ENCODE data around the gene SIRT2.
"Not testable (repeated sequence)": the region's sequence is repeated elsewhere in the genome, so short reads cannot be mapped to it uniquely, and the experiment has no call there.

Gene SIRT2

DNA sequence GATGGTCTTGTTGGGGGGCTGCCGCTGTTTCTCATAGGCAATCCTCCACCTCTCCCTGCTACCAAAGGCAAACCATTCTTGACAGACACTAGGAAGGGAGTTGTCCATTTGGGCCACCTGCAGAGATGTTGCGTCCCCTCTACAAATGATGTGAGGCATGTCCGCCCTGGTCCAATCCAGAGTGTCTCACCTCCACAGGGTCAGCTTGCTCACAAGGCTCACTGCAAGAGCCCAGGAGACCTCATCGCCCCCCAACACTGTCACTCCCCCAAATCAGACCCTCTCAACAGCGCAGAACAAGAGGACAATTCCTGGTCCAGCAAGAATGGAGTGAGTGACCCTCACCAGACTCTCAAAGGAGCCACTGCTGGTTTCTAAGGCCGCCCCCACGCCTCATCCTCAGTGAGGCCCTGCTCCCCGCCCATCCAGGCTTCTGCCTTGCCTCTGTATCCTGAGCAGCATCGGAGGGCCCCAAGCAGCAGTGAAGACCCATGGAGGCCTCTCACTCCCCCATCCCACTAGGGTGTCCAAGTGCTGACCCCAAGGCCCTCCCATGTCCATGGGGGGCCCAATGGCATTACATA lies 56.2 kb downstream of the SIRT2 start:
- DNase-seq: no peak

GRCh38 chr19:38842439-38843174 lies 56.8 kb downstream of the SIRT2 start:
- DNase-seq: peak; percentile 51

DNA sequence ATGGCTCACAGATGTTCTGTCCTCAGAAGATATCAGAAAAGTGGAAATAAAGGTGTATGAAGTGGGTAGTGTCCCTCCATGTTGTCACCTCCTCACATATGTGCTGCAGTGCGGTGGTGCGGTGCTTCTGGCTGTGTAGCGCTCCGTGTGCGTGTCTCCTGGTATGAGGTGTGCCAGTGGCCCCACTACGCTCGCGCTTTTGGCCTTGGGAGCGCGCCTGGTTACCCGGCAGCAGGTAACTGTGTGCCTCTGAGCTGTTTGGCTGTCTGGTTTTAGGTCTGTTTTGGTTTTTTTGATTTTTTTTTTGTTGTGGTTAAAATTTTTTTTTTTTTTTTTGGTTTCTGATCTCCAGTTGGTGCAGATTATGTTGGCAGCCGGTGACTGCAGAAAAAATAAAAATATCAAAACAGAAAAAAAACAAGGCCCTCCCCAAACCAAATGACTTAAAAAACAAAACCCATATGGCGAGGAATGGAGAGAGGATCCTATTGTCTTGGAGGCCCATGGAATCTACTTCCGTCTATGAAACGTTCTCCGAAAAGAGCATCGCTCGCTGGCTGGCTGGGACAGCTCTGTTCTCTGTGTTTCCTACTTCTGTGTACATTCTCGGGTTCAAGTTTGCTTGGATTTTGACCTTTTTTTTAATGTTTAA lies 57.5 kb downstream of the SIRT2 start:
- DNase-seq: peak; percentile 65

- DNase-seq: no peak
Observed at GRCh38 chr19:38841180-38841766, 58.1 kb downstream of the SIRT2 start.

DNA sequence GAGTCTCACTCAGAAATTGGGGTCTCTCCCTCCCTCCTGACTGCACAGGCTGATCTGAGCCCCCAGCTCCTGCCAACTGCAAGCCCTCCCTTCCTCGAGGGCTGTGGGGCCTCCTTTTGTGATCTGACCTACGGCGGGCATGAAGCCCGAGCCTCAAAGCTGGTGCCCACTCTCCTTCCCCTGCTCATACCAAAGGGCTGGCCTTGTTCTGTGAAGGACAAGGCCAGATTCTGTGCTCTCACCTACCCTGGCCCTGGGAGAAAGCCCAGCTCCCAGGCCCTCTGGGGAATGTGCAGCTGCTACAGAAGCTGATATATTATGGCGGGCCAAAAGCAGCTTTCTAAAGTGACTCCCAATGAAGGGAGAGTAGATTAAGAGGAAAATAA lies 58.8 kb downstream of the SIRT2 start:
- no peak for DNase-seq

- no peak for DNase-seq
Observed at GRCh38 chr19:38839816-38840582, 59.4 kb downstream of the SIRT2 start.

DNA sequence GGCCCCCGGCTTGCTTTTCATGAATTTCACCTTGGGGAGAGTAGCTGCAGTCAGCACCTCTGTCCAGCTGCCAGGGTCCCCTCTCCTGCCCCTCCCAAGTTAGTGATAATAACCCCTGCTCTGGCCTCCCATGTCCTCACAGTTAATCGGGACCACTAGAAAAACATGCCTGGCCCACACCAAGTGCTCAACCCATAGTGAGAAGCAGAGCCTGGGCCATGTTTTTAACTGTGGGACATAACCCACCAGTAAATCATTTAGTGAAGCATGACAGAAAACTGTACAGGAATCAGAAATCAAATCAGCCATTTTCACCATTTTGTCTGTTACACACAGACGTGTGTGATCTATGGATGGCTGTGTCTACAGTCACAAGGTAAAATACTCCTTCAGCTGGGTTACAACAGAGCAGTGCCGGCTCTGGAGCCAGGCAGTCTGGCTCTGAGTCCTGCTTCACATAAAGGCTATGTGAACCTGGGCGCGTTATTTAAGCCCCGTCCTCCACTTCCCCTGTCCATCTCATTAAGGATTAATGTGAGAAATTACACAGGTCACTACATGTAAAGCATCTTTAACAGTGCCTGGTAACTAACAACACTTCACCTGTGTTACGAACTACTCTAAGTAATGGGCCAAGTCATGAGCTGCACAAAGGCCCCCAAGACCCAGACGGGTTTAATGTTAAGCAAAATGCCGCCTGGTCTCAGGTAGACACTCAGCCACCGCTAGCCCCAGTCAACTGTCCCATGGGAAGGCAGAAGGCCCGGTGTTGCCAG lies 60.2 kb downstream of the SIRT2 start:
- DNase-seq: no peak

- DNase-seq: no peak
Observed at GRCh38 chr19:38838208-38838985, 61.0 kb downstream of the SIRT2 start.

- no peak for DNase-seq
Observed at GRCh38 chr19:38837656-38838121, 61.7 kb downstream of the SIRT2 start.

DNA sequence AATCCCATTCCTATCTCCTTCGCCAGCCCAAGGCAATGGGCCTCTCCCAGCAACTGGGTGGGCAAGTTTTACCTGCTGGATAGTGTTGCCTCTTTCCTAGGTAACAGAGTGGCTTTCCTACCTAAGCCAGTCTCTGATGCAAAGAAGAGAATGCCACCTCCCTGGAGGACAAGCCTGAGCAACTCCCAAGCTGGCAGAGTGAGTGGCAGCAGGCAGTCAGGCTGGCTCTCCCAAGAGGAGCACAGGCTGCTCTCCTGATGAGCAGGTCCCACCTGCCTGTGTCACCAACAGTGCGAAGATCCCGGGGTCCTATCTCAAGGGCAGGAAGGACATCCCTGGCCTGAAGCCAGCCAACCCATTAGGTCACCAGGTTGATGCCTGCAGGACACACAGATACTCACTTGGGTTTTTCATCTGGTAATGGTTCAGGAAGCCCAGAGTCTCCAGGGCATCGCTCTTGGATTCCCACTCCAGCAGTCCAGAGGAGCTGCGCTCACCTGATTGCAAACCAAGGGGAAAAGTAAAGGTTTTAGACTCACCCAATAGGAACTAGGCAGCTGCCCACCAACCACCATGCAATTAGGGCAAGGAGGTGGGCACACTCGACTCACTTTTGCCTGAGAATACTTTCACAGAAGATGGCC lies 62.3 kb downstream of the SIRT2 start:
- DNase-seq: no peak

DNA sequence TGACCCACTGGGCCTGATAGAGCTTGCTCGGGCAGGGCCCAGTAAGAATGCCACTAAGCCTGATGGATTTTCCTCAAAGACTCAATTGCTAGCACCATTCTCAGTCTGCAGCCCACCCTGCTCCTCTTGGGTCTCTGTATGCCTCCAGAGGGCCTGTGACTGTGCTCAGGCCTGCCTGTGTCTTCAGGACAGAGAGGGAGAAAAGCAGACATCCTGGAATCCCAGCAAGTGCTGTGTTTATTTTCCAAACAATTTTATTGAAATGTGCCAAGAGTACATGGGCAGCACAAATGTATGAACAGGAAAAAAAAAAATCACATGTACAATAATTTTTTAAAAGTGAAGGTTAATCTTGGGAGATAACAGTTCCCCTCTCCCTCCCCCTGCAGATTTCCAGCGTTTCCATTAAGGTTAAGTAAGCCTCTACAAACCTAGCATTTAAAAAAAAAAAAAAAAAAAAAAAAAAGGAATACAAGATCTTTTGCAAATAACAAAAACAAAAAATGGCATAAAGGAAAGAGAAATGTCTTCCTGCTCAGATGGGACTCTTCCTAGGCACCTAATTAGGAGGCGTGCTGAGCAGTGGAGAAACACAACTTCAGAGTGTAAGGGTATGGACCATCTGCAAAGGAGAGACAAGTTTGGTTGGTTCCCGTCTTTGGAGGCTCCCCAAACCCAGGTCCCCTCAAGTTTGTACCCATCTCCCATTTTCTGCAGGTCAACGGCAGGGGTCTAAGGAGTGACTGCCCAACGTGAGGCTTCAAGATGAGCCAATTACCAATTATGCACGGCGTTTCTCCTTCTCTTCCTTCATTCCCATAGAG lies 63.0 kb downstream of the SIRT2 start:
- no peak for DNase-seq

- no peak for DNase-seq
Observed at GRCh38 chr19:38834590-38834989, 64.8 kb downstream of the SIRT2 start.

GRCh38 chr19:38834104-38834490 lies 65.3 kb downstream of the SIRT2 start:
- DNase-seq: no peak

DNA sequence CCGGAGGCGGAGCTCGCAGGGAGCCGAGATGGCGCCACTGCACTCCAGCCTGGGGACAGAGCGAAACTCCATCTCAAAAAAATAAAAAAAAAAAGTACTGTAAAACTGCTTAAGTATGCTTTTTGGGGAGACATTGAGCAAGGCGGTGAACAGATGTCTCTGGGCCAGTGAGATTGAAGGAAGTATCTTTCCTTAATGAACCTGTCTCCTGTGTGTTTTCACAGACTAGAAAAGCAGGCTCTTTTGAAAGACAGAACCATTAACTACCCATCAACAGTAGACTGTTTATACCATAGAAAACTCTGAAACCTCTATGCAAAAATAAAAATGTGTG lies 66.4 kb downstream of the SIRT2 start:
- DNase-seq: no peak

- no peak for DNase-seq
Observed at GRCh38 chr19:38831142-38831605, 68.2 kb downstream of the SIRT2 start.

GRCh38 chr19:38830039-38830733 lies 69.2 kb downstream of the SIRT2 start:
- DNase-seq: no peak

GRCh38 chr19:38829203-38829602 lies 70.2 kb downstream of the SIRT2 start:
- DNase-seq: not testable (repeated sequence)

Data from effector CD4-positive, alpha-beta T cell (primary cell).